Thyroid gland (tissue), 4 donors: Measurements from ENCODE around the gene BCAS3.

ENCODE experiments used
- CTCF ChIP-seq, 6 experiments: fragments of 200-600 bp in 3 of 6; fragments of 450-650 bp in 3 of 6; sonication (generic) in 3 of 6; IDR thresholded peaks; one replicate each; pipeline ENCODE4 v1.5.1; 2016 to 2019; ENCODE audit warnings: antibody characterized with exemption in 6 of 6, mild to moderate bottlenecking in 2 of 6, inconsistent platforms in 1 of 6, moderate library complexity in 1 of 6
- POLR2A ChIP-seq, 2 donors: fragments of 450-650 bp; IDR thresholded peaks; one replicate each; pipeline ENCODE4 v1.6.1; 2017; ENCODE audit warnings: antibody characterized with exemption in 2 of 2, mild to moderate bottlenecking in 2 of 2, moderate library complexity in 1 of 2

- no peak for TF ChIP-seq POLR2A (IDR thresholded peaks at IDR 0.05)
- TF ChIP-seq CTCF (IDR thresholded peaks at IDR 0.05) = no peak
Measured at GRCh38 chr17:61429274-61429673, 751.6 kb downstream of the BCAS3 start.
